DOHH2 (cell line): ENCODE measurements around the gene NR5A2.
A peak's percentile ranks its signal among the peaks of the same experiment; 100 is the strongest.

Source experiments
- H3F3A ChIP-seq: fragments of 200-600 bp; sonication (generic), shearing (Covaris generic); 2 replicates; pipeline ENCODE4 v1.6.0; 2016; ENCODE audit warnings: antibody characterized with exemption, mild to moderate bottlenecking; ENCODE audit not compliant: control insufficient read depth, insufficient read depth
- H3K27ac ChIP-seq: fragments of 200-600 bp; sonication (generic); 2 replicates; pipeline ENCODE4 v1.5.1; 2014; ENCODE audit warnings: low read depth, mild to moderate bottlenecking, low read length, moderate library complexity
- H3K27me3 ChIP-seq: fragments of 200-600 bp; sonication (generic); 2 replicates; pipeline ENCODE4 v1.6.1; 2014; ENCODE audit warnings: mild to moderate bottlenecking, low read length, mixed read lengths; ENCODE audit not compliant: control insufficient read depth
- H3K36me3 ChIP-seq: fragments of 200-600 bp; sonication (generic); 2 replicates; pipeline ENCODE4 v1.6.1; 2014; ENCODE audit warnings: mild to moderate bottlenecking, low read length, moderate library complexity, mixed read lengths; ENCODE audit not compliant: control insufficient read depth
- H3K4me1 ChIP-seq: fragments of 200-600 bp; sonication (generic); 2 replicates; pipeline ENCODE4 v1.6.1; 2014; ENCODE audit warnings: mild to moderate bottlenecking, low read length, mixed read lengths; ENCODE audit not compliant: control insufficient read depth
- H3K4me2 ChIP-seq: fragments of 200-600 bp; sonication (generic); 2 replicates; pipeline ENCODE4 v1.6.0; 2014; ENCODE audit warnings: mild to moderate bottlenecking, low read length, moderate library complexity
- H3K4me3 ChIP-seq: fragments of 200-600 bp; sonication (generic); 2 replicates; pipeline ENCODE4 v1.5.1; 2014; ENCODE audit warnings: mild to moderate bottlenecking, low read length, mixed read lengths
- H3K79me2 ChIP-seq: fragments of 200-600 bp; sonication (generic); 2 replicates; pipeline ENCODE4 v1.6.1; 2014; ENCODE audit warnings: mild to moderate bottlenecking, low read length, mixed read lengths; ENCODE audit not compliant: control insufficient read depth
- H3K9me2 ChIP-seq: fragments of 200-600 bp; sonication (generic); replicated peaks from 2 replicates; pipeline ENCODE4 v1.6.1; 2014; ENCODE audit warnings: mild to moderate bottlenecking, low read length, mixed read lengths; ENCODE audit not compliant: control insufficient read depth
- H3K9me3 ChIP-seq: fragments of 200-600 bp; sonication (generic); 2 replicates; pipeline ENCODE4 v1.6.1; 2014; ENCODE audit warnings: antibody characterized with exemption, low read length, mixed read lengths; ENCODE audit not compliant: control insufficient read depth, insufficient read depth
- H4K20me1 ChIP-seq: fragments of 200-600 bp; sonication (generic); 2 replicates; pipeline ENCODE4 v1.6.0; 2014; ENCODE audit warnings: low read depth, mild to moderate bottlenecking, antibody characterized with exemption, low read length, moderate library complexity; ENCODE audit not compliant: control insufficient read depth, insufficient read depth
- CTCF ChIP-seq: fragments of 200-600 bp; sonication (generic); IDR thresholded peaks from one replicate; pipeline ENCODE4 v1.5.1; 2014; ENCODE audit warnings: antibody characterized with exemption, mild to moderate bottlenecking, low read depth, low read length; ENCODE audit not compliant: poor library complexity, severe bottlenecking
- EZH2phosphoT487 ChIP-seq: fragments of 200-600 bp; sonication (generic); IDR thresholded peaks from 2 replicates; pipeline ENCODE4 v1.6.1; 2017; ENCODE audit warnings: borderline replicate concordance, mild to moderate bottlenecking, antibody characterized with exemption, low read length, moderate library complexity, mixed read lengths

Gene NR5A2

GRCh38 chr1:200058341-200058740, 30.8 kb downstream of the NR5A2 start:
- TF ChIP-seq EZH2phosphoT487 (no peak), CTCF (no peak)
- H3K36me3 ChIP-seq: no peaks in the 10 kb centered on the region
- H3K4me1 ChIP-seq: no peaks in the 10 kb centered on the region
- H3F3A ChIP-seq: no peaks in the 10 kb centered on the region
- H3K27me3 ChIP-seq: no peaks in the 10 kb centered on the region
- no peak overlapping the region for H3K4me2 ChIP-seq
- H4K20me1 ChIP-seq: no peaks in the 10 kb centered on the region
- no peaks in the 10 kb centered on the region for H3K9me3 ChIP-seq
- no peaks in the 10 kb centered on the region for H3K9me2 ChIP-seq
- H3K4me3 ChIP-seq: no peak overlapping the region
- no peak overlapping the region for H3K27ac ChIP-seq
- H3K79me2 ChIP-seq: no peaks in the 10 kb centered on the region

- H3K9me3 ChIP-seq: no peaks in the 10 kb centered on the region
- no peaks in the 10 kb centered on the region for H4K20me1 ChIP-seq
- no peak overlapping the region for H3K27ac ChIP-seq
- no peaks in the 10 kb centered on the region for H3K9me2 ChIP-seq
- no peaks in the 10 kb centered on the region for H3K4me1 ChIP-seq
- no peaks in the 10 kb centered on the region for H3K36me3 ChIP-seq
- no peak for TF ChIP-seq EZH2phosphoT487
- TF ChIP-seq CTCF: no peak
- no peaks in the 10 kb centered on the region for H3F3A ChIP-seq
- H3K4me3 ChIP-seq: no peak overlapping the region
- H3K27me3 ChIP-seq: no peaks in the 10 kb centered on the region
- H3K79me2 ChIP-seq: no peaks in the 10 kb centered on the region
- no peak overlapping the region for H3K4me2 ChIP-seq
These were observed 34.6 kb downstream of the NR5A2 start for GRCh38 chr1:200062143-200062542.

- TF ChIP-seq EZH2phosphoT487 (no peak), CTCF (no peak)
- Histone ChIP-seq H3K4me3 (peak overlapping the region; percentile 19), H4K20me1 (no peaks in the 10 kb centered on the region), H3K4me2 (peak overlapping the region; percentile 41), H3K27me3 (peaks cover under 1% of the 10 kb centered on the region; the same call in 1 of the 2 replicates), H3F3A (no peaks in the 10 kb centered on the region), H3K27ac (no peak overlapping the region), H3K36me3 (no peaks in the 10 kb centered on the region), H3K79me2 (no peaks in the 10 kb centered on the region), H3K9me2 (no peaks in the 10 kb centered on the region), H3K9me3 (no peaks in the 10 kb centered on the region), H3K4me1 (peaks cover 32% of the 10 kb centered on the region)
These were observed 45.3 kb downstream of the NR5A2 start for GRCh38 chr1:200072636-200073285.
